Activated gamma-delta T cell treated with anti-CD3 and anti-CD28 coated beads, Interleukin-2, amount 50 U/mL, for 16 hours (primary cell): ENCODE data around the gene FBXL3.
"Not testable (repeated sequence)": the region's sequence is repeated elsewhere in the genome, so short reads cannot be mapped to it uniquely, and the experiment has no call there.

Experiments
- DNase-seq: peaks from one replicate; pipeline ENCODE4 v3.0.0-alpha.2; 2020; ENCODE audit warnings: low read depth

The FBXL3 gene

DNA sequence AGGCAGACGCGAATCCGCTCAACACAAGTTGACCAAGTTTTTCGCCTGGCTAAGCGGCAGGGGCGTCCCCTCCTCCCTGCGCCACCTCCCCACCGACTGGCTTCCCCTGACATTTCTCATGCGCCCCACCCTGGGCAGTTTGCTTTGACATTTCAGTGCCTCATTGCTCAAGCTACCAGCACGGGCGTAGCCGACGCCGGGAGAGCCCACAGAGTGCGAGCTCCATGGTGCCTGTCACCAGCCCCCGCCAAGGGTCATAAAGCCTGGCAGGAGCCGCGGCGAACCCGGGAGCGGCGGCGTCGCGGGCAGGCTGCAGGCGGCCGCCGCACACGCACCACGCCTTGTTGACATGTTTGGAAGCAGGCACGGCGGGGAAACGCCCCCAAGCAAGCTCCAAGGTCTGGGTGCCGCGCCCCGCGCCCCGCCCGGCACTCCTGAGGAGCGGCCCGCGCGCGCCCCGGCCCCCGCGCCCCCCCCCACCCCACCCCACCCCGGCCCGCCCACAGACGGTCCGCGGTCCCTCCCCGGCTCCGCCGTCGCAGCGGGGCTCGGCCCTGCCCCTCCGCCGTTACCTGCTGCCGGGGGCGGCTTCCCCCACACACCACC is 601 bp downstream of the FBXL3 start:
- DNase-seq, result peak; percentile 49

DNA sequence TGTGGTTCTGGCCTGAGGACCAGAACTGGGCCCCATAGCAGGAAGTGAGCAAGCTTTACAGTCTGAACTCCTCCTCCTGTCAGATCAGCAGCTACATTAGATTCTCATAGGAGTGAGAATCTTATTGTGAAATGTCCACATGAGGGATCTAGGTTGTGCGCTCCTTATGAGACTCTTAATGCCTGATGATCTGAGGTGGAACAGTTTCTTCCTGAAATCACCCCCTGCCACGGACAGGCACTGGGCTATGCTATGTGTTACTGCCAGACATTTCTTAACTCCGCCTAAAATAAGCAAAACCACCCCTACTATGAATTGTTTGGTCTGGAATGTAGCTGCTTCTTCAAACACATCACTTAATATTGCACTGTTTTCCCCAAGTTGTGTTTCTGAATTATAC is 4.6 kb downstream of the FBXL3 start:
- no peak for DNase-seq

DNA sequence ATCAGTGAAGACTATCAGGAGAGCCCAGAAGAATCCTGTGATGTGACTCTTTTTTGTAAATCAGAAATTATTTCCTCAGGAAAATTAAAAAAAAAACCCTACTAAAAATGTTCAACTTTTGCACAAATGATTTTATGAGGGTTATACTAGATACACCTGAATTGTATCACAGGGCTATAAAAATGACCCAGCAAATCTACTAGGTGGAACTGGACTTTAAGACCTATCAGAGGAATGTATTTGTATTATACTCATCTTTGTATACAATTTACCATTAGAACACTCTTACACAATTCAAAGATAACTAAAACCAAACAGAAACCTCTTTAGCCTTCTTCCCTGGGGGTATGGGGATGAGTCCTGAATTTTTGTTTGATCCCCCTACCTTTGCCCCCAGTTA is 7.2 kb downstream of the FBXL3 start:
- DNase-seq, result no peak

DNA sequence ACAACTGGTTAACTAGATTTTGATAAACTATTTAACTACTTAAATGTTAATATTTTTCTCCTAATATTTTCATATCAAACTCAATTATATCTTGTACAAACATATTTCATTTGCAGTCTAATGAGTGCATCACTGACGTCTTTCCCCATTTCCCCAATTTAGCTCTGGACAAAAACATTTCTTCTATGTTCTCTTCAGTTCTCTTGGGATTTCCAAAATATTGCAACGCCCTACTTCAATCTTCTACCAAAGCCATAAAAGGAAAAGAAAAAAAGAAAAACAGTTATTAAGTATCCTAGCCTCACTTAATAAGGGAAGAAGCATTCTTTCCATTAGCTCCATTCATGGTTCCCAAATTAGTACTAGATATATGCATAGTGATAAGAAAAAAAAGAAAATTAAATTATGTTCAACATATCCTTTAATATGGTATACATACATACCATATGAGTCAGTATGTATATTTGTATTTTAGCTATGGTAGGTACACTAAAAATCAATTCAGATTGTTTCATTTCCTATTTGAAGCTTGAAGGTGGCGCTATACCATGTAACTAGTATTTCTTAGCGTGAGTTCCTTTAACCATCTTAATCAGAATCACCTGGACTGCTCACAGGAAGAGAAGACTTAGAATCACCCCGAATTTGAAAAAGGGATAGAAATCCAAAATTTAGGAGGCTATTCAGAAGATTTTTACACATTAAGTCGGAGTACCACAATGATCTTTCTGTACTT is 9.9 kb downstream of the FBXL3 start:
- DNase-seq, result no peak

DNA sequence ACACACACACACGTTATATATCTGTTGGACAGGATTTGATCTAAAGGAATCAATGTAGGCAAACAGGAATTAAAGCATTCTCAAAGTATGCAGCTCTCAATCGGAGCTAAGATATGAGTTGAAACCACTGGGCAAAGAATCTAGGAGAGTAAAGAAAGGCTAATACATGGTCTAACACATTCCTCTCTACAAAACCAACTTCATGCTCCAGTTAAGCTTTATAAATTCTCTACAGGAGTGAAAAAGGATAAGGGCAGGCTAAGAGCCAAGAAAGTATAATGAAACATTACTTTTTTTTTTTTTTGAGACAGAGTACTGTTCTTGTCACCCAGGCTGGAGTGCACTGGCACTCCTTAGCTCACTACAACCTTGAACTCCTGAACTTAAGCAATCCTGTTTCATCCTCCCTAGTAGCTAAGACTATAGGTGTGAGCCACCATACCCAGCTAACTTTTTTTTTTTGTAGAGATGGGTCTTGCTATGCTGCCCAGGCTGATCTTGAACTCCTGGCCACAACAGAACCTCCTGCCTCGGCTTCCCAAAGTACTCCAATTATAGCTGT is 10.6 kb downstream of the FBXL3 start:
- no peak for DNase-seq

DNA sequence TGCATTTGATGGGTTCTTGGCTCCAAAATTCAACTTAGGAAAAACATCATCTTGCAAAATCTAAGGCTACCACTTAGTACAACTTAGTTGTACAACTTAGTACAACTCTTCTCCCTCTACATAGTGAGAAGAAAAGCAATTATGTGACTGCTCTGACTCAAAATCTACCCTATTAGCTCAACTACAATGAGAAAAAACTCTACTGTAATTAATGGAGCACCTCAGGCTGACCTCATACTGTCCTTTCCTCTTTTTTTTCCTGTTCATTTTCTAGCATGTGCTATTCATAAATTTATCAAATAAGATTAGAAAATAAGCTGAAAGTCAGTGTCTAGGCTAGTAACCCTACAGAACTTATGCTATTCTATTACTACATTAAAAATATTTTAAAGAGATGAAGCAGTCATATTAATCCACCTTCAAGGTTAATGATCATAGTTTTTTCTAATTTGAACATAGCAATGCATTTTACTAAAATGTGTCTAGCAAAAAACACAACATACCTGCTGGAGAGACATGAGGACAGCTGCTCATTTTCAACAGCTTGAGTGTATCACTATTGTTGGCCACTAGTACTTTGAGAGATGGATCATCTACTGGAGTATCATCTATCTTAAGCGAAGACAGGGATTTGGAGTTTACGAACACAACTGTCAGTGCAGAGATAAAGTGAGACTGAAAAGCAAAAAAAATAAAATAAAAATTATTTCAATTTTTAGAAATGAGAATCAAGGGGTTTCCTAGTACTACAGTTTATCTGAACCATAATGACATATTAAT is 11.9 kb downstream of the FBXL3 start:
- no peak for DNase-seq

DNA sequence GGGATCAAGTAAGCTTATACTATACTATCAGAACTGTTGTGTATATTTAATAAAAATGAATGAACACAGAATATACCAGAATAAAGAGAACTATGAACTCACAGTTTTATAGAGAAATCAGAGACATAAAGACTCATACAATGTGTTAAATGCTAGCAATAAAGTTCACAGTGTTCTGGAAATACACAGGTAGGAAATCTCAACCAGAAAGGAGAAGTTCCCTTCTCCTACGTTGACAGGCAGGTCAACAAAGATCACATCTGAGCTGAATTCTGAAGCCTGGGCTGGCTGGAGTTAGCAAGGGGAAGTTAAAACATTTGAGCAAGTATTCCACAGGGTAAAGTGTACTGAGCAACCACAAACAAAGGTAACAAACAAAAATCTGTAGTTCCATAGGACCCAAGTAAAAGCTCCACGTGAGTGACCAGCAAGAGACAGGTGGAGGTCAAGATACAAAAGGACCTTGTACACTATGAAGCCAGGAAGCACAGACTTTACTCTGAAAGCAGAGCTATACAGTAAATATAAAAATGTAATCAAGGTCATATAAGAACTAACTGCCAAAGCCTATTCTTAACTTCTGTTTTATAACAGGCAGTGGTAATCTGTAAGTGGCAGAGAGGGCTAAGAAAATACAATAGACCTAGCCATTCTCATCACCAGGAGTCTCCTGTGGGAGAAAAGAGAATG is 13.0 kb downstream of the FBXL3 start:
- DNase-seq, result no peak

DNA sequence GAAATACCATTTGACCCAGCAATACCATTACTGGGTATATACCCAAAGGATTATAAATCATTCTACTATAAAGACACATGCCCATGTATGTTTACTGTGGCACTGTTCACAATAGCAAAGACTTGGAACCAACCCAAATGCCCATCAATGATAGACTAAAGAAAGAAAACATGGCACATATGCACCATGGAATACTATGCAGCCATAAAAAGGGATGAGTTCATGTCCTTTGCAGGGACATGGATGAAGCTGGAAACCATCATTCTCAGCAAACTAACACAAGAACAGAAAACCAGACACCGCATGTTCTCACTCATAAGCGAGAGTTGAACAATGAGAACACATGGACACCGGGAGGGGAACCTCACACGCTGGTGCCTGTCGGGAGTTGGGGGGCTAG is 17.2 kb downstream of the FBXL3 start:
- not testable (repeated sequence) for DNase-seq

DNA sequence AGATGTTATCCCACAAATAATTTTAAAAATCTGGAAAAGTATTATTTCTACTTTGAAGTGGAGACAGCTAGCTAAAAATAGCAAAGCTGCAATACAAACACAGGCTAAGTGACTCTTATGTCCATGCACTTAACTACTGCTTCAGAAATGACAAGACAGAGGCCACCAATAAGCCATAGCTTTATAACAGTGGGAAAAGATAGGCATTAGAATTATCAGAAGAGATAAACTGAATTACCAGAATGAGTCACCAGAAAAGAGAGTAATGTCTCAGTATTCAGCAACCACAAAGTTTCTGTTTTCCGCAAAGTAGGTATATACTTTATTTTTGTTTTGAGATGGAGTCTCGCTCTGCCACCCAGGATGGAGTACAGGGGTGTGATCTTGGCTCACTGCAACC is 17.9 kb downstream of the FBXL3 start:
- no peak for DNase-seq

DNA sequence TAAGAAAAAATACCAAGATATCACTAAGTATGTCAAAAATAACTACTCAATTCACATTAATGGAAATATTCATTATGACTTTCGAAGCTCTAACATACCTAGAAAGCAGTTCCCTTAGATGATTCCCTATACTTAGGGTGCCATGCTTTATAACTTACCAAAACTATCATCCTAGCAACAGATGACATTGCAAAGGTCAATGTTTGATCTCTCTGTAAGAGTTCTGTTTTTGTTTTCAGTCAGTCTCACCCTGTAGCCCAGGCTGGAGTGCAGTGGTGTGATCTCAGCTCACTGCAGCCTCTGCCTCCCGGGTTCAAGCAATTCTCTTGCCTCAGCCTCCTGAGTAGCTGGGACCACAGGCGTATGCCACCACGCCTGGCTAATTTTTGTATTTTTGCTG is 18.6 kb downstream of the FBXL3 start:
- DNase-seq, result not testable (repeated sequence)

DNA sequence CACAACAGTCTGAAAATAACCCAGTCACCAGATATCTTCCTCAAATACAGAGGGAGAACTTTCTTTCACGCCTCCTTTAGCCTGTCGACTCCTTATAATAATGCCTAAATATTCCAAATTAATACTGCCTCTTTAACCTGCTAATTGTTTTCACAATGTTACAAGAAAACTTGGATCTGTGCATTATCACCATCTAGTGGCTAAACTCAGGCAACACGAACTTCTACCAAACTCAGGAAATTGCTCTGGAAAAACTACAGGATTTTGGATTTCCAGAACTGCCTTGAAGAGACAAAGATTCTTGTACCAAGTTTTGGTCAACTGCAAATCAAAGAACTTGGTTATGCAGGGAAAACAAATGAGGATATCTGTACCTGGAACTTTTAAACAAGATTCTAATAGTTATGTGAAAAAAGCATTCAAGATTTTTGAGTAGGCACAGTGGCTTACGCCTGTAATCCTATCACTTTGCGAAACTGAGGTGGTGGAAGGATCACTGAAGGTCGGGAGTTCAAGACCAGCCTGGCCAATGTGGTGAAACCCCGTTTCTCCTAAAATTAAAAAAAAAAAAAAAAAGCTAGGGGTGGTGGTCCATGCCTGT is 24.3 kb downstream of the FBXL3 start:
- no peak for DNase-seq

DNA sequence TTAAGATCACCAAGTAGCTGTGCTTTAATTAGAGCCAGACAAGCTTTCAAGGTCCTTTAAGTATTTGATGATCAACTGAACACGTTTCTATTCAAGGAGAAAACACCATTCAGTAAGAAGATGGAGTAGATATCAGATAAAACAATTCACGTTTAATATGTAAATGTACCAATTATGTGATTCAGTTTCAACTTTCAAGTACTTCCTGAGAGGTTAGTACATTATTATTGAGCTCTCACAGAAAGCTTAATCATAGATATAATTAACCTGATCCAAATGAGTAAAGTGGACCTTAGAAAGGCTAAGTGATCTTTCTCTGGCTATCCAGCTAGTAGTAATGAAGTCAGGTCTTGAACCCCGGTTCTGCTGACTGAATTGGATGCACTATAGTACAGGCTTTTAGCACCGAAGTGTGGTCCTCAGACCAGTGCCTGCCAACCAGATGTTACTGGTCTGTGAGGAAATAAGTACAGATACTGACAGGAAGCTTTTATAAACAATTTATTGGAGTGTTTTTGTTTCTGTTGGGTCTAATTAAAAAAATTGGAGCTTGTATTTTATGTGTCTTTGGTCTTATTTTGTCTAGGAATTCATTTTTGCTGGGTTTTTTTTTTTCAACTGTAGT is 24.9 kb downstream of the FBXL3 start:
- no peak for DNase-seq

DNA sequence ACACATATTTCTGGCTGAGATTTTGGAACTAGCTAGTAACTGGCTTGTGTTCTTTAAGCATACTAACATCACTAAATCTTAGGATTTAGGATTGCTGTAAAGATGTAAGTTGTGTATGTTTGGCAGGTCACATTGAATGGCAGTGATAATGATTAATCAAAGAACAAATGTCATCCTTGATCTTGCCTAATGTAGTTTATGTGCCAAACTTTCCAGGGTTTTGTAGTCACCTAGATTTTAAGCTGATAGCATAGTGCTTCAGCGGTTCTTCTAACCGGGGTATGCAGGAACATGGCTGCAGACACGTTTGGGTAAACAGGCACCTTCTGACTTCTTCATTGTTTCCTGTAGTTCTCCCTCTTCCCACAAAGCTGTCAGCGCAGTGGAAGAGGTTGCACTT is 25.4 kb downstream of the FBXL3 start:
- no peak for DNase-seq

DNA sequence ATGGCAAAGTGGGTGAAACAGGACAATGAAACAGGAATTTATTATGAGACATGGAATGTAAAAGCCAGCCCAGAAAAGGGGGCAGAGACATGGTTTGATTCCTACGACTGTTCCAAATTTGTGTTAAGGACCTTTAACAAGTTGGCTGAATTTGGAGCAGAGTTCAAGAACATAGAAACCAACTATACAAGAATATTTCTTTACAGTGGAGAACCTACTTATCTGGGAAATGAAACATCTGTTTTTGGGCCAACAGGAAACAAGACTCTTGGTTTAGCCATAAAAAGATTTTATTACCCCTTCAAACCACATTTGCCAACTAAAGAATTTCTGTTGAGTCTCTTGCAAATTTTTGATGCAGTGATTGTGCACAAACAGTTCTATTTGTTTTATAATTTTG is 26.5 kb downstream of the FBXL3 start:
- DNase-seq, result no peak

DNA sequence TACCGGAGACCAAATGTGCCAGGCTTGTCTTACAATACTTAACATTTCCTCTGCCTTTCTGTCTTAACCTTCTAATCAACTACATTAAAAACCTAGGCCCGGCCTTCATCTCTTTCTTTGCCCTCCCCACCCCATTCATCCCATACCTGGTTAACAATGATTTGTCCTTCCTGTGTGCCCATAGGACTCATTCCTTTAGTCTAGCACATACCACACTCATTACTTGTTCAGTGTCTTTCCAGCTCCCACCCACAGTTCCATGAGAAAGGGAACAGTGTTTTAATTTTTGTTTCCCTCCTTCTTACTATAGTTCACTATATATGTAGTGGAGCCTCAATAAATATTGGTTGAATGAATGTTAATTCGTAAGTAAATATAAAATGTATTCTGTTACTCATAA is 32.7 kb downstream of the FBXL3 start:
- no peak for DNase-seq

DNA sequence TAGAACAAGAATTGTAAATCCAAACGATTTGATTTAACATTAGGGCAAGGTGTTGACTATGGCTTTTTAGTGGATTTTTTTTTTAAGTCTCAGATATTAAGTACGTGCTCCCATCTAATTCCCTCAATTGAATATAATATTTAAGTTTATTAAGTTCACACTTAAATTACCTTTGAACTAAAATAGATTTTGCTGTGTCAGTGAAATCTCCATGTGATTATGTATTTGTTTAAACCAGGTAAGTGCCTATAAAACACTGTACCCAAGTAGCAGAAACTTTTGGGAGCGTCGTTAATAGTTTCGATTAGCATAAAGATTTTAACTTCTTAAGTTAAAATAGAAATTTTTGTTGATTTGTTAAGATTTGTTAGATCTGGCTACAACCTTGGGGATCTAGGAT is 33.5 kb downstream of the FBXL3 start:
- no peak for DNase-seq

DNA sequence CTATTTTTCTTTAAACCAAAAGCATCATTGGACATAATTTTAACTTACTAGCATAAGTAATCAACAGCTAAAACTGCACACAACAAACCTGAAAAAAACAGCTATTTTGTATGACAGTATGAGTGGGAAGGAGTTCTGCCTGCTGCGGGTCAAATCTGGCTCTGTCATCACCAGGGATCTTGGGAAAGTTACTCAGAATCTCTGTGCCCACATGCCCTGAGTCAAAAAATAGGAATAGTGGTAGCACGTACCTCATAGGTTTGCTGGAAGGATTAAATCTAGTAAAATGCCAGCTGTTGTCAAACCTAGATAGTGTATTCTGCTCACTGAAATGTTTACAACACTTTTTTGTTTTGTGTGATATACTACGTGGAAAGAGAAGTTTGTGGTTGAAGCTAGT is 33.9 kb downstream of the FBXL3 start:
- no peak for DNase-seq

DNA sequence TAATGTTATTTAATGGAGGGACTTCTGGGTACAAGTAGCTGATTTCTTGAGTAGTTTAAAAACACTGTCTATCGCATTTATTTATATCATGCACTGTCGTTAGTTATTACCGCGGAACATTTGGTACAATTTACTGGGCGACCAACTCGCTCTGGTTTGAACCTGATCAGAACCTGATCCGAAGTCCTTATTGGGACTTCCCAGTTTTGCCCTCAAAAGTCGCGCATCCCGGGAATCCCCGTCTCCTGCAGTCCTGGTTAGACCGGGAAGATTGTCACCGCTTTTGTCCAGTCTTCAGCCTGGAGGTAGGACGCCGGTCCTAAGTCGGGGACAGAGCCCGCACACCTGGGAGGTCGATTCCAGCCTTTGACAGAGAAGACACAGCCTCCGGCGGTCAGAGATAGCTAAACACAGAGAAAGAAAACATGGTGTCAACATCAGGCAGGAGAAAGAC is 34.4 kb downstream of the FBXL3 start:
- DNase-seq, result no peak

DNA sequence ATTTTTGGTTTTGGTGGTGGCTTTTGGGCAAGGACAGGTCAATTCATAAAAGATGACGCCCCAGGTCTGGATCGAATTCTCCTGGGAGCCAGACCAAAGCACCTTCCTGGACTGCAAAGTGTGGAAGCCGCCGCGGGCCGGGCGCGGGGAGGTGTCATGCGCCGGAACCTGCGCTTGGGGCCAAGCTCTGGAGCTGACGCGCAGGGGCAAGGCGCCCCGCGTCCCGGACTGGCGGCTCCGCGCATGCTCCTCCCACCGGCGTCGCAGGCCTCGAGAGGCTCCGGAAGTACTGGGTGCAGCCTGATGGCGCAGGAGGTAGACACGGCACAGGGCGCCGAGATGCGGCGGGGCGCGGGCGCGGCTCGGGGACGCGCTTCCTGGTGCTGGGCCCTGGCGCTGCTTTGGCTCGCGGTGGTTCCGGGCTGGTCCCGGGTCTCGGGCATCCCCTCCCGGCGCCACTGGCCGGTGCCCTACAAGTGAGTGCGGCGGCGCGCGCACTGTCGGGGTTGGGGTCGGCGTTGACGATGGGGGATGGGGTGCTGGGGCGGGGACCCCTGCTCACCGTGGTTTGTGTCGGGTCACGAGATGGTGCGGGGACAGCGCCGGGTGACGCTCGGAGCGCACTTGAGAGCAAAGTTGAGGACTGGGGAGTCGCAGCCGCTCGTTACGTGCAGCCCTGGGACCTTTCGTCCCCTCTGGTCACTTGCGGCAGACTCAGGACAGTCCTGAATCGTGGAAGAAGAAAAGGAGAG is 35.0 kb downstream of the FBXL3 start, which contains the start of gene CLN5:
Gene CLN5 (plus strand): TSS at position 286 of the 752 bp plus-strand sequence. CDS start 18 bp downstream, at position 304.
- DNase-seq, result peak; percentile 87

DNA sequence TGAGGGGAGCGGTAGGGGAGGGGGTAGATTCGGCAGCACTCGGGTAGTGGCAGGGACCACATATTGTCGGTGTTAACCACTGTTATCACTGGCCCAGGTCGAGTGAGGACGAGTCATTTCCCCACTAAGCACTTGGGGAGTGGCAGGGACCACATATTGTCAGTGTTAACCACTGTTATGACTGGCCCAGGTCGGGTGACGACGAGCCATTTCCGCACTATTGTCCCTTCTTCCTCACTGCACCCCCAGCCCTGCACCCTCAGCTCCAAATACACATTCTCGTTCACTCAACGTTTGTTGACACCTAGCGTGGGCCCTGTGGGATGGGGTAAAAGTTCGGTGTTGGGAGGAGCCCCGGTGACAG is 35.5 kb downstream of the FBXL3 start:
- DNase-seq, result peak; percentile 66

DNA sequence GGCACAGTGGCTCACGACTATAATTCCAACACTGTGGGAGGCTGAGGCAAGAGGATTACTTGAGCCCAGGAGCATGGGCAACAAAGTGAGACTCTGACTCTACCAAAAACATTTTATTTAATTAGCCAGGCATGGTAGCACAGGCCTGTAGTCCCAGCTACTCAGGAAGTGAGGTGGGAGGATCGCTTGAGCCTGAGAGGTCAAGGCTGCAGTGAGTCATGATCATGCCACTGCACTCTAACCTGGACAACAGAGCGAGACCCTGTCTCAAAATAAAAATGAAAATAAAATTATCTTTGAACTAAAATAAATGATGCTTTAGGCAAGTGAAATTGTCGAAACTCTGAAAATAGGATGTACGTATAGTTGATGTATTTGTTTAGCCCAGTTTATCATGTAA is 43.3 kb downstream of the FBXL3 start:
- no peak for DNase-seq
